Ishikawa (cell line): ENCODE results near the gene MYO15B.
A peak's percentile ranks its signal among the peaks of the same experiment; 100 is the strongest.

Experiments
- CEBPB ChIP-seq: IDR thresholded peaks from 2 replicates; pipeline ENCODE4 v1.6.1; 2012
- CREB1 ChIP-seq: IDR thresholded peaks from 2 replicates; pipeline ENCODE4 v1.6.1; 2012; ENCODE audit warnings: low read depth
- EGR1 ChIP-seq: IDR thresholded peaks from 2 replicates; pipeline ENCODE4 v1.6.1; 2012
- EP300 ChIP-seq: IDR thresholded peaks from 2 replicates; pipeline ENCODE4 v1.6.1; 2012; ENCODE audit warnings: borderline replicate concordance
- FOXM1 ChIP-seq: IDR thresholded peaks from 2 replicates; pipeline ENCODE4 v1.6.1; 2012; ENCODE audit warnings: low read depth, borderline replicate concordance
- NFIC ChIP-seq: IDR thresholded peaks from 2 replicates; pipeline ENCODE4 v1.6.1; 2012
- RAD21 ChIP-seq: IDR thresholded peaks from 2 replicates; pipeline ENCODE4 v1.6.1; 2012; ENCODE audit warnings: low read depth
- TCF12 ChIP-seq: IDR thresholded peaks from 2 replicates; pipeline ENCODE4 v1.6.1; 2012; ENCODE audit warnings: low read depth
- TEAD4 ChIP-seq: IDR thresholded peaks from 2 replicates; pipeline ENCODE4 v1.6.1; 2012
- YY1 ChIP-seq: IDR thresholded peaks from 2 replicates; pipeline ENCODE4 v1.6.1; 2012; ENCODE audit warnings: low read depth
- ZBTB7A ChIP-seq: IDR thresholded peaks from 2 replicates; pipeline ENCODE4 v1.6.1; 2012; ENCODE audit warnings: low read depth
- TF ChIP-seq, protein P1 (sequence below): IDR thresholded peaks from 2 replicates; pipeline ENCODE4 v1.6.1; 2012
- TF ChIP-seq, protein P2 (sequence below): IDR thresholded peaks from 2 replicates; pipeline ENCODE4 v1.6.1; 2012
- TF ChIP-seq, protein P3 (sequence below): IDR thresholded peaks from 2 replicates; pipeline ENCODE4 v1.6.1; 2012; ENCODE audit warnings: low read depth, mild to moderate bottlenecking

Gene MYO15B

DNA sequence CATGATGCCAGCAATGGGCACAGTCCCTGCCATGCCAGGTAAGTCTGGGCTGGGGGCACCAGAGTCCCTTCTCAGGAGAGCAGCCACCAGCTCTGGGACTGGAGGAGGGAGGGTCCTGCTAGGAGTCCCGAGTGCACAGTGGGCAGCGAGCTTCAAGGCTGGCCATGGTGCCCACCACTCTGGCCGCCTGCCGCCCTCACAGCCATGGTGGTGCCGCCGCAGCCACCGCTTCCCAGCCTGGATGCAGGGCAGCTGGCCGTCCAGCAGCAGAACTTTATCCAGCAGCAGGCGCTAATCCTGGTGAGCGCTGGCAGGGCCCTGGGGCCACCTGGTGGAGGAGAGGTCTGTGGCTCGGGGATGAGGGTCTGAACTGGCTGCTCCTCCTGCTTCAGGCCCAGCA lies 27.7 kb downstream of the MYO15B start:
- TF ChIP-seq RAD21 (peak; percentile 21; the same call in 1 of the 2 replicates), TEAD4 (no peak)

DNA sequence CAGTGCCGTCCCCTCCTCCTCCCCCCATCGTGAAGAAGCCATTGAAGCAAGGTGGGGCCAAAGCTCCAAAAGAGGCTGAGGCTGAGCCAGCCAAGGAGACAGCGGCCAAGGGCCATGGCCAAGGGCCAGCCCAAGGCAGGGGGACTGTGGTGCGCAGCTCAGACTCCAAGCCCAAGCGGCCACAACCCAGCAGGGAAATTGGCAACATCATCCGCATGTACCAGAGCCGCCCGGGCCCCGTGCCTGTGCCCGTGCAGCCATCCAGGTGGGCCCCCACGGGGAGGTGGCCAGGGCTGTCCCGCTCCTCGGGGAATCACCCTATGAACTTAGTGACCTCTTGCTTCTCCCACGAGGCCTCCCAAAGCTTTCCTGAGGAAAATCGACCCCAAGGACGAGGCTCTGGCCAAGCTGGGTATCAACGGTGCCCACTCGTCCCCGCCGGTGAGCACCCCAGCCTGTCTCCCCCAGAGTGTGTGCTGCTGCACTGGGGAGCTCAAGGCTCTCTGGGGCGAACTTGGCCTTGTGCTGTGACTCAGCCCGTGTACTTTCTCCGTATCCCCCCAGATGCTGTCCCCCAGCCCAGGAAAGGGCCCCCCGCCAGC lies 29.0 kb downstream of the MYO15B start:
- TF ChIP-seq YY1 (no peak), EP300 (no peak), NFIC (no peak), ZBTB7A (no peak), EGR1 (no peak), FOXM1 (no peak), CEBPB (no peak)
- TF ChIP-seq, protein P1, sequence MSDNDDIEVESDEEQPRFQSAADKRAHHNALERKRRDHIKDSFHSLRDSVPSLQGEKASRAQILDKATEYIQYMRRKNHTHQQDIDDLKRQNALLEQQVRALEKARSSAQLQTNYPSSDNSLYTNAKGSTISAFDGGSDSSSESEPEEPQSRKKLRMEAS: no peak

DNA sequence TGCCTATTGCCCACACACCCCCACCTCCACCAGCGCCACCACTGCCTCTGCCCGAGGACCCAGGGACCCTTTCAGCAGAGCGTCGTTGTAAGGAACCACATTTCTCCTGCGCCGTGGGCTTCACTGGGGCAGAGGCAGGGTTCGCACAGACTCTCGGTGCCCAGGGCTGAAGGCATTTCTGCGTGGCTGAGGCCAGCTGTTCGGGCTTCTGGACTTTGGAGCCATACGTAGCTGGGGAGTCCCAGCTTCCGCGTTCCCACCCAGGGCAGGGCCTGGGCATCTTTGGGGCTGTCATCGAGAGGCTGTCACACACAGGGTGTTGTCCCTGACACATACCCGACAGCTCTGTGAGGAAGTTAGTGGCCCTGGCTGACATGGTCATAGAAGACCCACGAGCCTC lies 29.6 kb downstream of the MYO15B start:
- TF ChIP-seq, protein P1: no peak

DNA sequence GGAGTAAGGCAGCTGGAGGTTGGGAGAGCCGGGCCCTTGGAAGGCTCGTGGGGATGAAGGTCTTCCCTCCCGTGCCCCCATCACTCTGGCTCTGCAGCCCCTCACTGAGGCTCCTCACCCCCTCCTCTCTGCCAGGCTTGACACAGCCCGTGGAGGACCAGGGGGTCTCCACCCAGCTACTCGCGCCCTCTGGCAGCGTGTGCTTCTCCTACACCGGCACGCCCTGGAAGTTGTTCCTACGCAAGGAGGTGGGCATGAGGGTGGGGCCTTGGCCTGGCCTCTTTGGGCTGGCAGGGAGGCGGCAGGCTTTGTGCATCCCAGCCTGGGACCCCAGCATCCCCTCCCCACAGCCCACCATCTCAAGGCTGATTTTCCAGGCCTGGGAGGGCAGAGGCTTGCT lies 30.1 kb downstream of the MYO15B start:
- TF ChIP-seq EGR1 (no peak), CREB1 (no peak), CEBPB (no peak), ZBTB7A (no peak)
- TF ChIP-seq, protein P2, sequence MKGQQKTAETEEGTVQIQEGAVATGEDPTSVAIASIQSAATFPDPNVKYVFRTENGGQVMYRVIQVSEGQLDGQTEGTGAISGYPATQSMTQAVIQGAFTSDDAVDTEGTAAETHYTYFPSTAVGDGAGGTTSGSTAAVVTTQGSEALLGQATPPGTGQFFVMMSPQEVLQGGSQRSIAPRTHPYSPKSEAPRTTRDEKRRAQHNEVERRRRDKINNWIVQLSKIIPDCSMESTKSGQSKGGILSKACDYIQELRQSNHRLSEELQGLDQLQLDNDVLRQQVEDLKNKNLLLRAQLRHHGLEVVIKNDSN: no peak

DNA sequence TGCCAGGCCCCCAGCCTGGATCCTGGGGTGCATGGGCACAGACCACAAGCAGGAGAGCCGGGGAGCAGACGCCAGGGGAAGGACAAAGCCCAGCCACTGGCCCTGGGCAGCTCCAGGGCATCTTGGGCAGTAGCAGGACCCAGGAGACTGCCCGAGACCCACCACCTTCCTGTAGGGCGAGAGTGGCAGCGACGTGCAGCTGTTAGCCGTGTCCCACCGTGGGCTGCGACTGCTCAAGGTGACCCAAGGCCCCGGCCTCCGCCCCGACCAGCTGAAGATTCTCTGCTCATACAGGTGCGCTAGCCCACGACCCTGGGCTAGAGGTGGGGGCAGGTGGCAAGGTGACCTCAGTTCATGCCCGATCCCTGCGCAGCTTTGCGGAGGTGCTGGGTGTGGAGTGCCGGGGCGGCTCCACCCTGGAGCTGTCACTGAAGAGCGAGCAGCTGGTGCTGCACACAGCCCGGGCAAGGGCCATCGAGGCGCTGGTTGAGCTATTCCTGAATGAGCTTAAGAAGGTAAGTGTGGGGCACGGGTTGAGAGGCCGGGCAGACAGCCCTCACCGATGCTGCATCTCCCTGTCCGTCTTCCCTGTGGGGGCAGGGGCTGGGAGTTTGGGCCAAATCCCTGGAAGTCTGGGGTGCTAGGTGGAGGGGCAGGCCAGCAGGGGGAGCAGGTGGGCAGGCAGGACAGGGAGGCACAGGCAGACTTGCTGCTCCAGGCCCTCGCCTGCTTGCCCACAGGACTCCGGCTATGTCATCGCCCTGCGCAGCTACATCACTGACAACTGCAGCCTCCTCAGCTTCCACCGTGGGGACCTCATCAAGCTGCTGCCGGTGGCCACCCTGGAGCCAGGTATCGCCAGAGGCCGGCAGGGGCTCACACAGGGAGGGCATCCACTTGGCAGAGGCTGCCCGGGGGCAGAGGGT lies 32.2 kb downstream of the MYO15B start:
- peak; percentile 51 for TF ChIP-seq RAD21
- no peak for TF ChIP-seq FOXM1

DNA sequence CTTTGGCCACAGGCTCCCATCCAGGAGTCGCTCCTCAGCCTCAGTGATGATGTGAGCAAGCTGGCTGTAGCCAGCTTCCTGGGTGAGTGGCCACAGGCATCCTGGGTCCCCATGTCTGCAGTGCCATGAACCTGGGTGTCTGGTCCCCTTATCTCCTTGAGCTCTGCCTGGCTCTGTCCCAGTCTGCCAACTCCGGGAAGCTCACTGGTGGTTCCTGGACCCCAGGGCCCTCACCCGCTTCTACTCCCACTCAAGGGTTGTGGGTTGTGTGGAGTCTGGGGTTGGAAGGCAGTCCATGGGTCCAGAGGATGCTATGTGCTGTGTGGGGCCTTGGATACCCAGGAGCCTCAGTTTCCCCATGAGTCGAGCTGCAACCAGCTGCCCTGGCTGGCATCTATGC lies 33.9 kb downstream of the MYO15B start:
- TF ChIP-seq, protein P1: no peak
- TF ChIP-seq FOXM1 (no peak), EP300 (no peak), CEBPB (no peak), EGR1 (no peak), TEAD4 (no peak), YY1 (no peak), TCF12 (no peak)
- TF ChIP-seq, protein P3, sequence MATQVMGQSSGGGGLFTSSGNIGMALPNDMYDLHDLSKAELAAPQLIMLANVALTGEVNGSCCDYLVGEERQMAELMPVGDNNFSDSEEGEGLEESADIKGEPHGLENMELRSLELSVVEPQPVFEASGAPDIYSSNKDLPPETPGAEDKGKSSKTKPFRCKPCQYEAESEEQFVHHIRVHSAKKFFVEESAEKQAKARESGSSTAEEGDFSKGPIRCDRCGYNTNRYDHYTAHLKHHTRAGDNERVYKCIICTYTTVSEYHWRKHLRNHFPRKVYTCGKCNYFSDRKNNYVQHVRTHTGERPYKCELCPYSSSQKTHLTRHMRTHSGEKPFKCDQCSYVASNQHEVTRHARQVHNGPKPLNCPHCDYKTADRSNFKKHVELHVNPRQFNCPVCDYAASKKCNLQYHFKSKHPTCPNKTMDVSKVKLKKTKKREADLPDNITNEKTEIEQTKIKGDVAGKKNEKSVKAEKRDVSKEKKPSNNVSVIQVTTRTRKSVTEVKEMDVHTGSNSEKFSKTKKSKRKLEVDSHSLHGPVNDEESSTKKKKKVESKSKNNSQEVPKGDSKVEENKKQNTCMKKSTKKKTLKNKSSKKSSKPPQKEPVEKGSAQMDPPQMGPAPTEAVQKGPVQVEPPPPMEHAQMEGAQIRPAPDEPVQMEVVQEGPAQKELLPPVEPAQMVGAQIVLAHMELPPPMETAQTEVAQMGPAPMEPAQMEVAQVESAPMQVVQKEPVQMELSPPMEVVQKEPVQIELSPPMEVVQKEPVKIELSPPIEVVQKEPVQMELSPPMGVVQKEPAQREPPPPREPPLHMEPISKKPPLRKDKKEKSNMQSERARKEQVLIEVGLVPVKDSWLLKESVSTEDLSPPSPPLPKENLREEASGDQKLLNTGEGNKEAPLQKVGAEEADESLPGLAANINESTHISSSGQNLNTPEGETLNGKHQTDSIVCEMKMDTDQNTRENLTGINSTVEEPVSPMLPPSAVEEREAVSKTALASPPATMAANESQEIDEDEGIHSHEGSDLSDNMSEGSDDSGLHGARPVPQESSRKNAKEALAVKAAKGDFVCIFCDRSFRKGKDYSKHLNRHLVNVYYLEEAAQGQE: no peak

DNA sequence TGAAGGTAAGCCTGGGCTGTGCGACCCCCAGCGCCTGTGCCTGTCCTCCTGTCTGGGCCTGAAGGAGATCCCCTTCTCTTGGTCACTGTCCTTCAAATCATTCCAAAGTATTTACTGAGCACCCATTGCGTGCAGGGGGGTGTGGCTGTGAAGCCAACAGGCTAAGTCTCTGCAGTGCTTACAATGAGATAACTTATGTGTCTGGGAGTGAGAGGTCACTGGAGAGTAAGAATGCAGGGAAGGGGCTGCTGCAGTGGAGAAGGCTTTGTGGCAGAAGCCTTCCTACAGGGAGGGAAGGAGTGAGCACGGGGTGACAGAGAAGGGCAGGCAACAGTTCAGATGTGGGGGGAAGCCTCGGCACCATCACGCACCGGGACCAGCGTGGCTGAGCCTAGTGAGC lies 34.5 kb downstream of the MYO15B start:
- TF ChIP-seq EGR1 (no peak), FOXM1 (no peak), CREB1 (no peak), YY1 (no peak), EP300 (no peak), TEAD4 (no peak), CEBPB (no peak), RAD21 (no peak)
- TF ChIP-seq, protein P3: no peak
- TF ChIP-seq, protein P1: no peak
